Thoracic aorta (tissue), 2 donors: ENCODE measurements around the gene TENM4. TPM values are rescaled to one million over a fixed set of nuclear protein-coding genes. Genes with fewer than 3 reads are reported as not detected.
A peak's percentile ranks its signal among the peaks of the same experiment; 100 is the strongest.

Source experiments
- ATAC-seq: fragments of 150-250 bp; one replicate; pipeline ENCODE4 v1.8.0; 2017; ENCODE audit warnings: low read depth; ENCODE audit not compliant: insufficient number of reproducible peaks, low FRiP score
- DNase-seq: peaks from one replicate; pipeline ENCODE4 v3.0.0-alpha.2; 2020; ENCODE audit warnings: low spot score
- H3K27ac ChIP-seq, 2 donors: fragments of 200-600 bp; sonication (generic); 1 replicate in 1 of 2; 2 replicates in 1 of 2; pipeline ENCODE4 v1.5.1; 2016; ENCODE audit warnings: mild to moderate bottlenecking in 2 of 2, moderate library complexity in 2 of 2
- H3K27me3 ChIP-seq: fragments of 200-600 bp; sonication (generic); replicated peaks from 2 replicates; pipeline ENCODE4 v1.6.0; 2016; ENCODE audit warnings: mild to moderate bottlenecking; ENCODE audit not compliant: insufficient read depth
- H3K36me3 ChIP-seq: fragments of 200-600 bp; sonication (generic); one replicate; pipeline ENCODE4 v1.5.1; 2016
- H3K4me1 ChIP-seq, 2 donors: fragments of 200-600 bp; sonication (generic); 1 replicate in 1 of 2; 2 replicates in 1 of 2; pipeline versions ENCODE4 v1.5.1 to v1.6.0; 2016; ENCODE audit warnings: low read depth in 2 of 2, mild to moderate bottlenecking in 1 of 2; ENCODE audit not compliant: control insufficient read depth in 1 of 2
- H3K4me3 ChIP-seq: fragments of 200-600 bp; sonication (generic); 2 replicates; pipeline ENCODE4 v1.5.1; 2016; ENCODE audit warnings: mild to moderate bottlenecking
- H3K9me3 ChIP-seq: fragments of 200-600 bp; sonication (generic); 2 replicates; pipeline ENCODE4 v1.5.1; 2016
- total RNA-seq, 2 donors: library from RNA; depleted of rRNA; stranded (reverse); fragments of >200 nt; gene quantifications; one replicate each; pipeline versions ENCODE4 v1.1.0 to v1.2.3, GENCODE V29; 2016
- TF ChIP-seq, protein P1 (sequence below): fragments of 200-600 bp; sonication (generic); IDR thresholded peaks from one replicate; pipeline ENCODE4 v1.5.1; 2019; ENCODE audit warnings: antibody characterized with exemption

TENM4 gene
- total RNA-seq, 2 donors from 2014 or later = 6.1 to 13.3 TPM

DNA sequence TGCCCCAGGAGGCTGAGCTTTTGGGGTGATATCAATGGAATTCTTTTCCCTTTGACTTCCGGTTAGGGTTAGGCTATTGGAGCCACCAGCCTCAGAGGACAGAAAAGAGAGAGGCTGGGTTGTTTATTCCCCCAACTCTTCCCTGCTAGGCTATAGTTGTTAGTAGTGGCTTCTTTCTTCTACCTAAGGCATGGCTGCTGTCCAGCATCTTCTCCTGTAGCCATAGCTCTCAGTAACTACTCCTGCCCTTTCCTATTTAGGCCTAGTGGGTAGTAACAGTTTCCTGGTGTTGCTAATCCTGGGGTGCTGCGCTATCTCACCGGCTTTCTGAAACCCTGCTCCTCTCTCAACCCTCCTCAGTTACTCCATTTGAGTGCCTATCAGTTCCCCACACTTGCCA, 184.9 kb downstream of the TENM4 start:
- DNase-seq (no peak), ATAC-seq (no peak)
- H3K4me3 ChIP-seq = no peak overlapping the region
- H3K36me3 ChIP-seq = no peaks in the 10 kb centered on the region
- no peak overlapping the region for H3K27ac ChIP-seq
- TF ChIP-seq, protein P1, sequence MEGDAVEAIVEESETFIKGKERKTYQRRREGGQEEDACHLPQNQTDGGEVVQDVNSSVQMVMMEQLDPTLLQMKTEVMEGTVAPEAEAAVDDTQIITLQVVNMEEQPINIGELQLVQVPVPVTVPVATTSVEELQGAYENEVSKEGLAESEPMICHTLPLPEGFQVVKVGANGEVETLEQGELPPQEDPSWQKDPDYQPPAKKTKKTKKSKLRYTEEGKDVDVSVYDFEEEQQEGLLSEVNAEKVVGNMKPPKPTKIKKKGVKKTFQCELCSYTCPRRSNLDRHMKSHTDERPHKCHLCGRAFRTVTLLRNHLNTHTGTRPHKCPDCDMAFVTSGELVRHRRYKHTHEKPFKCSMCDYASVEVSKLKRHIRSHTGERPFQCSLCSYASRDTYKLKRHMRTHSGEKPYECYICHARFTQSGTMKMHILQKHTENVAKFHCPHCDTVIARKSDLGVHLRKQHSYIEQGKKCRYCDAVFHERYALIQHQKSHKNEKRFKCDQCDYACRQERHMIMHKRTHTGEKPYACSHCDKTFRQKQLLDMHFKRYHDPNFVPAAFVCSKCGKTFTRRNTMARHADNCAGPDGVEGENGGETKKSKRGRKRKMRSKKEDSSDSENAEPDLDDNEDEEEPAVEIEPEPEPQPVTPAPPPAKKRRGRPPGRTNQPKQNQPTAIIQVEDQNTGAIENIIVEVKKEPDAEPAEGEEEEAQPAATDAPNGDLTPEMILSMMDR = no peak
- H3K27me3 ChIP-seq = no peaks in the 10 kb centered on the region
- H3K4me1 ChIP-seq = no peaks in the 10 kb centered on the region
- H3K9me3 ChIP-seq = no peaks in the 10 kb centered on the region

DNA sequence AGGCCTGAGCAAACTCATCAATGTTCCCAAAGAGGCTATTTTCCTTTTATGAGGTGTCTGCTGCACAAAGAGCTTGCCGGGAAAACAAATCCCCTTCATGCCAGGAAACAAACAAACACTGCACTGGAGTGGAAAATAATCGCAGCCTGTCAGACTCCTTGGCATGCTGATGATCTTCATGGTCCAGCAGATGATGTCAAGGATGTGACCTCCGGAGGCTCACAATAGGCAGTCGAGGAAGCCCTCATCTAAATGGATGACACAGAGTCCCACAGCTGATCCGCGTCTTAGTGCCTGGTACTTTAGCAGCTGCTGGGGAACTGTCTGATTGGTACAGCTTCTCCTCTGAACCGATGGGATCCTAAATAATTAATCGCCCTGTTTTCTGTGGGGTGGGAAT, 187.6 kb downstream of the TENM4 start:
- DNase-seq = no peak
- no peak overlapping the region for H3K4me3 ChIP-seq
- no peaks in the 10 kb centered on the region for H3K36me3 ChIP-seq
- no peaks in the 10 kb centered on the region for H3K27me3 ChIP-seq
- TF ChIP-seq, protein P1 = no peak
- no peak for ATAC-seq
- H3K9me3 ChIP-seq = no peaks in the 10 kb centered on the region
- no peaks in the 10 kb centered on the region for H3K4me1 ChIP-seq
- H3K27ac ChIP-seq = no peak overlapping the region

DNA sequence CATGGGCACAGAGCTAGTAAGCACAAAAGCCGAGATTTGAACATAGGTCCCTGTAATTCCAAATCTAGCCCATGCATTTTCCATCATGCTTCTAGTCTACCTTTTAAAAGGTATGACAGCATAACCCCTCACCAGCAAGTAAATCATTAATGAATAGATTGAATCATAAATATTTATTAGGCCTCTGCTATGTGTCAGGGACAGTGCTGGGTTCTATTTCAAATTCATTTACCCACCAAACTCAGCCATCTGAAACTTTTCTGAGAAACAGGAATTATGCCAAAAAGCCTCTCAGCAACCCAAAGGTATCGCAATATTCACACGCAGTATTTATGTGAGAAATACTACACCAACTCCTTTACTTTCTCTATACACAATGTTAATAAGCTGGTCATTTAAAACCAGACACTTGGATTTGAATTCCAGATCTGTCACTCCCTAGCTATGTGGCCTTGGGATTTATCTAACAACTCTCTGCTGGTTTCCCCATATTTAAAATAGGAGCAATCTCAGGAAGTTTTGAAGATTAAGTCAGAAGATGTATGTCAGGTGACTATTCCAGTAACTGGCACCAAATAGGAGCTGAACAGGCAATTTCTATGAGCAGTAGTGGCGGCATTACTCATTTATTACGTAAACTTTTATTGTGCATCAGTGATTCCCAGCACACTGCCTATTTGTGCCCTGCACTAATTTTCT, 191.4 kb downstream of the TENM4 start:
- ATAC-seq (no peak), DNase-seq (no peak)

DNA sequence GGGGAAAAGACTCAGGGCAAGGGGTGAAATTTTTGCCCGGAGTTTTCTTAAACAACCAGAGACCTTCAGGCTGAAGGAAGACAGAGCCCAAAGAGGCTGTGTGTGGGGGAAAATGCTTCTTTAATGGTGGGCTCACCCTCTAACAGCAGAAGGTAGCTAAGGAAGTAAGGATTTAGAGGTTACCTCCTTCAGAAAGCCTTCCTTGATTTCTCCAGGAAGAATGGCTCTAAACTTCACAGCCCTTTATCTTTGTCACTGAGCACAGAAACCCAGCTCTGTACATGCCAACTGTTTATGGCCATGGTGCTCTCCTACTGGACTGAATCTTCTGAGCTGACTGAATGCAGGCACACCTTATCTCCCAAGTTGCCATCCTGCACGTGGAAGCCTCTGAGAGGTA, 196.0 kb downstream of the TENM4 start:
- Histone ChIP-seq H3K27ac (peak overlapping the region; percentile 41 to 72), H3K4me1 (peaks cover 5 to 38% of the 10 kb centered on the region in 2 donors), H3K36me3 (no peaks in the 10 kb centered on the region), H3K27me3 (no peaks in the 10 kb centered on the region), H3K4me3 (no peak overlapping the region), H3K9me3 (no peaks in the 10 kb centered on the region)
- ATAC-seq = no peak
- DNase-seq = no peak
- TF ChIP-seq, protein P1 = no peak

More for the DNA sequence above, 191.4 kb downstream of the TENM4 start:
- H3K9me3 ChIP-seq = no peaks in the 10 kb centered on the region
- H3K4me1 ChIP-seq = peaks cover 5 to 15% of the 10 kb centered on the region in 2 donors
- TF ChIP-seq, protein P1 = no peak
- no peak overlapping the region for H3K4me3 ChIP-seq
- H3K27ac ChIP-seq = no peak overlapping the region
- no peaks in the 10 kb centered on the region for H3K27me3 ChIP-seq
- H3K36me3 ChIP-seq = no peaks in the 10 kb centered on the region

DNA sequence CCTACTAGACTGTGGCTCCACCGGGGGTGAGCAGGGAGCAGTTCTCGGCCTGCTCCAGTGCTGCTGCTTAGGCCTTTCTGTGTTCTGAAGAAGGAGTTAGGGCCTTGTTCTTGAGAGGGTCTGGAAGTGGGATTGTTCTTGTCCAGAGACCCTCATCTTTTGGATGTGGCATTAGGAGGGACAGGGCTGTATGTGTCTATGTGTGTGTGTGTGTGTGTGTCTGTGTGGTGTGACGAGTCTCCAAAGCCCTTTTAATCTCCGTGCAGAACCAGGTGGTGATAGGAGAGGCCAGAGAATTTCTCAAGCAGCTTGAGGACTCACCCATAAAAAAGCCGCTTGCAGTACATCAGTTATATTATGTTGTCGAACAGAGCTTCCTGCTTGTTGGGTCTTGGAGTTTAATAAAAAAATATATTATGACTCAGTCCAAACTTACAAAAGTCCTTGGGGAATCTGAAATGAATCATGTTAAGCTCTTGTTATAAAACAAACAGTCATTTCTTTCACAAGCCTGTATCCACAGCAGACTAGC, 196.5 kb downstream of the TENM4 start:
- Histone ChIP-seq H3K27ac (peak overlapping the region; percentile 72 to 73), H3K36me3 (no peaks in the 10 kb centered on the region), H3K27me3 (no peaks in the 10 kb centered on the region), H3K9me3 (no peaks in the 10 kb centered on the region), H3K4me3 (no peak overlapping the region), H3K4me1 (peaks cover 5 to 38% of the 10 kb centered on the region in 2 donors)
- DNase-seq = no peak
- peak; percentile 94 for ATAC-seq
- TF ChIP-seq, protein P1 = no peak
